ENCODE data around the gene LIM2.
A peak's percentile ranks its signal among the peaks of the same experiment; 100 is the strongest.
"Not testable (repeated sequence)": the region's sequence is repeated elsewhere in the genome, so short reads cannot be mapped to it uniquely, and the experiment has no call there.

Gene LIM2

DNA sequence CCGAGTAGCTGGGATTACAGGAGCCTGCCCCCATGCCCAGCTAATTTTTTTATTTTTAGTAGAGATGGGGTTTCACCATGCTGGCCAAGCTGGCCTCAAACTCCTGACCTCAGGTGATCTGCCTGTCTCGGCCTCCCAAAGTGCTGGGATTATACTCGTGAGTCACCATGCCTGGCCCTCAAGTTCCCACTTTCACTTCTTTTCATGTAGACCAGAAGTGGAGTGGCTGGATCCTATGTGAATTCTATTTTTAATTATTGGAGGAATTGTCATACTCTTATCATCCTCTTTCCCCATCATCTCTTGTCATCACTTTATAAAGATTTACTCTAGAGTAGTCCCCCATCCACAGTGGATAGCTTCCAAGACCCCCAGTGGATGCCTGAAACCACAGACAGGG, 42.4 kb upstream of the LIM2 start:
- Histone ChIP-seq H3K36me3 (ENCODE audit: insufficient read depth) (no peaks in the 10 kb centered on the region), H3K9ac (no peak overlapping the region), H4K20me1 (ENCODE audit: insufficient read depth) (no peaks in the 10 kb centered on the region), H3K27me3 (ENCODE audit: insufficient read depth, low read depth) (0 out of 2 replicates have a peak, but pooled peaks cover 3% of the 10 kb centered on the region), H3K4me2 (no peak overlapping the region), H3K4me1 (ENCODE audit: low read depth, poor library complexity, severe bottlenecking) (no peaks in the 10 kb centered on the region), H2AFZ (ENCODE audit: low read depth) (no peak overlapping the region), H3K27ac (no peak overlapping the region), H3K4me3 (IDR thresholded peaks at IDR 0.05; ENCODE audit: insufficient read depth, low read depth, low read length) (no peak overlapping the region), H3K79me2 (ENCODE audit: insufficient read depth, low read depth) (no peaks in the 10 kb centered on the region)
- TF ChIP-seq, protein P1, sequence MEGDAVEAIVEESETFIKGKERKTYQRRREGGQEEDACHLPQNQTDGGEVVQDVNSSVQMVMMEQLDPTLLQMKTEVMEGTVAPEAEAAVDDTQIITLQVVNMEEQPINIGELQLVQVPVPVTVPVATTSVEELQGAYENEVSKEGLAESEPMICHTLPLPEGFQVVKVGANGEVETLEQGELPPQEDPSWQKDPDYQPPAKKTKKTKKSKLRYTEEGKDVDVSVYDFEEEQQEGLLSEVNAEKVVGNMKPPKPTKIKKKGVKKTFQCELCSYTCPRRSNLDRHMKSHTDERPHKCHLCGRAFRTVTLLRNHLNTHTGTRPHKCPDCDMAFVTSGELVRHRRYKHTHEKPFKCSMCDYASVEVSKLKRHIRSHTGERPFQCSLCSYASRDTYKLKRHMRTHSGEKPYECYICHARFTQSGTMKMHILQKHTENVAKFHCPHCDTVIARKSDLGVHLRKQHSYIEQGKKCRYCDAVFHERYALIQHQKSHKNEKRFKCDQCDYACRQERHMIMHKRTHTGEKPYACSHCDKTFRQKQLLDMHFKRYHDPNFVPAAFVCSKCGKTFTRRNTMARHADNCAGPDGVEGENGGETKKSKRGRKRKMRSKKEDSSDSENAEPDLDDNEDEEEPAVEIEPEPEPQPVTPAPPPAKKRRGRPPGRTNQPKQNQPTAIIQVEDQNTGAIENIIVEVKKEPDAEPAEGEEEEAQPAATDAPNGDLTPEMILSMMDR (conservative IDR thresholded peaks at IDR 0.05; ENCODE audit: low read depth, low read length) = no peak

DNA sequence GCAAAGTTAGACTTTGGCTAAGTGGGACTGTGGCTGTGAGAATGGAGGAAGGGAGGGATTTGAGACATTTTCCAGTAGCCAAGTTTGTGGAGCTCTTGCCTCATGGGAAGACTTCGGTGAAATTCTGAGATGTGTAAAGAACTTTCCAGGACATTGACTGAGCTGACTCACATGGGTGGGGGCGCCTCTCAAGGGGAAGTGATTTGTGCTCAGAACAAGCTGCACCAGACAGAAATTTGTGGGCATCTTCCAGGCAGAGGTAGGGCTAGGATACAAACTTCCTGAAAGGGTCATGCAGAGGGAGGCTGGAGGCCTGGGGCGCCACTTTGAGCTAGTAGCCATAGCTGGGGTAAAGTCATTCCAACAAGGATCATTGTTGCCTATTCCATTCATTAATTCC, 39.4 kb upstream of the LIM2 start:
- Histone ChIP-seq H3K36me3 (ENCODE audit: insufficient read depth) (no peaks in the 10 kb centered on the region), H3K9ac (no peak overlapping the region), H3K4me1 (ENCODE audit: low read depth, poor library complexity, severe bottlenecking) (no peaks in the 10 kb centered on the region), H2AFZ (ENCODE audit: low read depth) (no peak overlapping the region), H3K4me2 (no peak overlapping the region), H3K27me3 (ENCODE audit: insufficient read depth, low read depth) (no peaks in the 10 kb centered on the region), H3K27ac (no peak overlapping the region), H3K79me2 (ENCODE audit: insufficient read depth, low read depth) (no peaks in the 10 kb centered on the region), H4K20me1 (ENCODE audit: insufficient read depth) (no peaks in the 10 kb centered on the region), H3K4me3 (IDR thresholded peaks at IDR 0.05; ENCODE audit: insufficient read depth, low read depth, low read length) (no peak overlapping the region)
- TF ChIP-seq, protein P1 (conservative IDR thresholded peaks at IDR 0.05; ENCODE audit: low read depth, low read length) = no peak

DNA sequence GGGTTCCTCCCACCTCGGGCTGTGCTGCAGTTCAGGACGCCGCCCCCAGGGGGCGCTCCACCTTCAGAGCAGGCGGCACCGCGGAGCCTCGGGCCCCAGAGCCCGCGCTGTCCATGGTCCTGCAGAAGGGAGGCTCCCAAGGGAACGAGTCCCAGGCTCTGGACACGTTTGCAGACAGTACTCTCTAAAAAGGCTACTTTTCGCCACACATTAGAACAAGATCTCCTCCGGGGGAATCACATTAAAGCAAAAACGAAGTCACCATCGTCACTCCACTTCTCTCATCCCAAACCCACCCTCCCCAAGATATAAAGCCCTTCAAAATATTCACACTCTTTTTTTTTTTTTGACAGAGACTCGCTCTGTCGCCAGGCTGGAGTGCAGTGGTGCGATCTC, 34.3 kb upstream of the LIM2 start:
- Histone ChIP-seq H3K4me2 (no peak overlapping the region), H3K27ac (no peak overlapping the region), H3K9ac (no peak overlapping the region), H2AFZ (ENCODE audit: low read depth) (no peak overlapping the region), H3K4me1 (ENCODE audit: low read depth, poor library complexity, severe bottlenecking) (no peaks in the 10 kb centered on the region), H3K4me3 (IDR thresholded peaks at IDR 0.05; ENCODE audit: insufficient read depth, low read depth, low read length) (no peak overlapping the region), H3K36me3 (ENCODE audit: insufficient read depth) (no peaks in the 10 kb centered on the region), H3K79me2 (ENCODE audit: insufficient read depth, low read depth) (no peaks in the 10 kb centered on the region), H4K20me1 (ENCODE audit: insufficient read depth) (no peaks in the 10 kb centered on the region), H3K27me3 (ENCODE audit: insufficient read depth, low read depth) (no peaks in the 10 kb centered on the region)
- TF ChIP-seq, protein P1 (conservative IDR thresholded peaks at IDR 0.05; ENCODE audit: low read depth, low read length) = peak; percentile 83

DNA sequence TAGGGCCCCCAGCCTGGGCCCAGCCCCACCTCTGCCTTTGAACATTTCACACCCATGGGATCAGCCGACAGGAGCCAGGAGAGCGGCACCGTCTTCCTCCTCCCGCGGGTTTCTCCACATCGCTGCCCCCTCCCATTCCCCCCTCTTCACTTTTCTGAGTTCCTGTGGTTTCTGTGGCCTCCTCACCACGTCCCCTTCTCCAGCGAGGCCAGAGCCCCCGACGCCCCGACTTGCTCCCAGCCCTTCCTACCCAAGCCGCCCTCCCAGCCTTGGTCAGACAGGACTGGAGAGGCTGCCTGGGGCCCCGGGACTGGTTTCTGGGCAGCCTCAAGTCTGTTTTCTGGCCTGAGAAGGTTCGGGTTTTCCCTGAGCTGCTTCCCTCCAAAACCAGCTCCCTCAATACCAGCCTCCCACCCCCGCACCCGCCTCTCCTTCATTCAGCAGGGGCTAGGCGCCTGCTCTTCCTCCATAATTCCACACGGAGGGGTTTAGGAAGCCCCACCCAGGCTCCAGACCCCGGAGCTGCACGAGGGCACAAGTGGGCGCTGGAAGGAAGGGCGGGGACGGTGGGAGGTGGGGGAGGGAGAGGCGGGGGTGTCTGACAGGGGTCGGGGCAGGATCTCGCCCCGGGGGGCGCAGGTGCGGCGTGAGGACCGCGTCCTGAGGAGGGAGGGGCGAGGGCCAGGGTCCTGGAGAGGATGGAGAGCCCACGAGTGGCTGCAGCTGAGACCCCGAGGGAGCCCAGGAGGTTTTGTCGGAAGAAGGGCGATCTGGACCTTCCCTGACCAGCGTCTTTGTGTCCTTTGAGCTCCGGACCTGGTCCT, 33.7 kb upstream of the LIM2 start:
- H3K4me3 ChIP-seq (IDR thresholded peaks at IDR 0.05; ENCODE audit: insufficient read depth, low read depth, low read length) = no peak overlapping the region
- TF ChIP-seq, protein P1 (conservative IDR thresholded peaks at IDR 0.05; ENCODE audit: low read depth, low read length) = no peak
- no peaks in the 10 kb centered on the region for H3K79me2 ChIP-seq (ENCODE audit: insufficient read depth, low read depth)
- no peaks in the 10 kb centered on the region for H3K27me3 ChIP-seq (ENCODE audit: insufficient read depth, low read depth)
- no peak overlapping the region for H3K4me2 ChIP-seq
- no peaks in the 10 kb centered on the region for H3K36me3 ChIP-seq (ENCODE audit: insufficient read depth)
- H2AFZ ChIP-seq (ENCODE audit: low read depth) = no peak overlapping the region
- no peaks in the 10 kb centered on the region for H4K20me1 ChIP-seq (ENCODE audit: insufficient read depth)
- H3K4me1 ChIP-seq (ENCODE audit: low read depth, poor library complexity, severe bottlenecking) = no peaks in the 10 kb centered on the region
- no peak overlapping the region for H3K27ac ChIP-seq
- no peak overlapping the region for H3K9ac ChIP-seq

DNA sequence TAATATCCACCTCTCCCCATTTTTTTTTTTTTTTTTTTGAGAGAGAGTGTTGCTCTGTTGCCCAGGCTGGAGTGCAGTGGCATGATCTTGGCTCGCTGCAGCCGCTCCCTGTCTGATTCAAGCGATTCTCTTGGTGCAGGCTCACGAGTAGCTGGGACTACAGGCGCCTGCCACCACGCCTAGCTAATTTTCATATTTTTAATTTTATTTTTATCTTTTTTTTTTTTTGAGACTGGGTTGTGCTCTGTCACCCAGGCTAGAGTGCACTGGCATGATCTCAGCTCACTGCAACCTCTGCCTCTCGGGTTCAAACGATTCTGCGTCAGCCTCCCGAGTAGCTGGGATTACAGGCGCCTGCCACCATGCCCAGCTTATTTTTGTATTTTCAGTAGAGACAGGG, 32.7 kb upstream of the LIM2 start:
- not testable (repeated sequence) for H2AFZ ChIP-seq (ENCODE audit: low read depth); H3K4me3 ChIP-seq (IDR thresholded peaks at IDR 0.05; ENCODE audit: insufficient read depth, low read depth, low read length); H4K20me1 ChIP-seq (ENCODE audit: insufficient read depth); H3K4me2 ChIP-seq; H3K79me2 ChIP-seq (ENCODE audit: insufficient read depth, low read depth); H3K36me3 ChIP-seq (ENCODE audit: insufficient read depth); H3K9ac ChIP-seq; H3K27me3 ChIP-seq (ENCODE audit: insufficient read depth, low read depth); H3K4me1 ChIP-seq (ENCODE audit: low read depth, poor library complexity, severe bottlenecking); H3K27ac ChIP-seq
